ENCODE results near the gene KRT85.

DNA sequence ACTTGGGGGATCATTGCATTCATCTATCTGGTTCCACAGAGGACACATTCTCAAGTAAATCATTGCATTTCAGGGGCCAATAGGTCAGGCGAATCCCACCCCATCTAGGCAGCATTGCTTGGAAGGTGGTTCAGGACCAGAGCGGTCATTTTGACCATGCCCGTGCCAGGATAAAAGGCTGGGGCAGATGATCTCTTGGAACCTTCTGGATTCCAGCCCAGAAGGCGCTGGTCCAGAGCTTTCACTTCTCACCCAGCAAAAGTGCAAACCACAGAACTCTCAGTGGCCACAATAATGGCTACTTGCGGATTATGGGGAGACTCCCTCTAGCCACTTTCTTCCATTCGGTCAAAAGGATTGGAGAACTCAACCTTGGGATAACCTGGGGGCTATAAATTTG, 595 bp upstream of the KRT85 start:
- TF ChIP-seq, protein P1, sequence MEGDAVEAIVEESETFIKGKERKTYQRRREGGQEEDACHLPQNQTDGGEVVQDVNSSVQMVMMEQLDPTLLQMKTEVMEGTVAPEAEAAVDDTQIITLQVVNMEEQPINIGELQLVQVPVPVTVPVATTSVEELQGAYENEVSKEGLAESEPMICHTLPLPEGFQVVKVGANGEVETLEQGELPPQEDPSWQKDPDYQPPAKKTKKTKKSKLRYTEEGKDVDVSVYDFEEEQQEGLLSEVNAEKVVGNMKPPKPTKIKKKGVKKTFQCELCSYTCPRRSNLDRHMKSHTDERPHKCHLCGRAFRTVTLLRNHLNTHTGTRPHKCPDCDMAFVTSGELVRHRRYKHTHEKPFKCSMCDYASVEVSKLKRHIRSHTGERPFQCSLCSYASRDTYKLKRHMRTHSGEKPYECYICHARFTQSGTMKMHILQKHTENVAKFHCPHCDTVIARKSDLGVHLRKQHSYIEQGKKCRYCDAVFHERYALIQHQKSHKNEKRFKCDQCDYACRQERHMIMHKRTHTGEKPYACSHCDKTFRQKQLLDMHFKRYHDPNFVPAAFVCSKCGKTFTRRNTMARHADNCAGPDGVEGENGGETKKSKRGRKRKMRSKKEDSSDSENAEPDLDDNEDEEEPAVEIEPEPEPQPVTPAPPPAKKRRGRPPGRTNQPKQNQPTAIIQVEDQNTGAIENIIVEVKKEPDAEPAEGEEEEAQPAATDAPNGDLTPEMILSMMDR (IDR thresholded peaks at IDR 0.05; ENCODE audit: insufficient read depth, low read length, poor library complexity, severe bottlenecking) = no peak
- TF ChIP-seq EZH2phosphoT487 (conservative IDR thresholded peaks at IDR 0.05; ENCODE audit: low read length) = no peak
